ENCODE measurements around the gene SPATS2L.

The SPATS2L gene

DNA sequence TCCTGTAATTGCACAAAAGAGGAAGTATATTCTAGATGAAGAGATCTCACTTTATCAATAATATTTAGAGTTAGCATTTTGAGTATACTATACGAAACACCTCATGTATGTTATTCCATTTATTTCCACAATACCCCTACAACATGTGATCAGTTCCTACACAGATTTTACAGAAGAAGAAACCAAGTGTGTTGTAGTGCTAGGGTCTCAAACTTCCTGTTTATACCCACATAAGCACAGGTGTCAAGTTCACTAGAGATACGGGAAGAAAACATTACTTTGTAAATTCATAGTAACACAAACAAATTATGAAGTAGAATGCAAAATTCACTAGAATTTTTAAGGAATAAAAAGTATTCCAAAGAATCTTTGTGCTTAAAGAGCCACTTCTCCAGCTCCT lies 157.0 kb downstream of the SPATS2L start:
- Mint-ChIP-seq H3K36me3 (ENCODE audit: low read depth) (no peaks in the 10 kb centered on the region), H3K9me3 (no peaks in the 10 kb centered on the region), H3K4me3 (no peak overlapping the region), H3K4me1 (peaks cover 44% of the 10 kb centered on the region), H3K27me3 (no peaks in the 10 kb centered on the region), H3K27ac (no peak overlapping the region)
- ATAC-seq, result no peak
- DNase-seq, result no peak

DNA sequence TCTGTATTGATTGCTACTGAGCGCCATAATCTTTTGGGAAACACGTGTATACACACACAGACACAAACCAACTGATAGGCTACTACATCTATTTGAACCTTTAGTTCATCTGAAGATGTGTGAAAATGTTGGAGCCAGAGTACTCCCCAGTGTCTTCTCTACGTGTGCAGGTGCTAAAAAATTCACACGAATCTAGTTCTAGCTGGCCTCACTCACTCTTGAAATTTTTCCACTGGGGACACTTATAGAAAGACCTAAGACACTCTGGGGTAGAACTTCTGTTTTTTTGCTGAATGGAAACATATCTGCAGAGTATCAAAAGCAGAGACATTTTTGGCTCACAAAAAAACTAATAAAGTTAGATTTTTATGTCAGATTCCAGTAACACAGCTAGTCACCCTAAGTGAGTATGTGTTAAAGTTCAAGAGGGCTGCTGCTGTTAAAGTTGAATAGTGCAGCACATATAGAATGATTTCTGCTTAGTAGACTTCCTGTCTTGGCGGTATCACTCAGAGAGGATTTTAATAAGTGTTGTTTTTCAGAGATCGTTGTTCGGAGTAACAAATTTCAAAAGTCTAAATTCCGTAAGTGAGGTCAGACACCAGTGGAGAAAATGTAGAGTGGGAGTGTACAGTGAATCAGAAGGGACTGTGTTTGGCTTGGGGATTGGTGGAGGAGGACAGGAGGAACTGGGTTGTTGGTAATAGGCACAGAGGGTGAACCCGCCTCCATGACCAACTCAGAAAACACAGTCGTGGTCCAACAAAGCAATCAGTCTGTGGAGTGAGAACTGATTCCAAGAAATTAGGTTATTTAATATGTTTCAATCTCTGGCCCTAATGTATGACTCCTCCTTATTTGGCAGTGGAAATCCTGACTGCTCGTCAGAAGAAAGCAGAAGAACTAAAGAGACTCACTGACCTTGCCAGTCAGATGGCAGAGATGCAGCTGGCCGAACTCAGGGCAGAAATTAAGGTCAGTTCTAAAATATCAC lies 160.2 kb downstream of the SPATS2L start:
- Mint-ChIP-seq H3K36me3 (ENCODE audit: low read depth) (no peaks in the 10 kb centered on the region), H3K27ac (peak overlapping the region; percentile 74), H3K4me3 (peak overlapping the region; percentile 57), H3K4me1 (peaks cover 63% of the 10 kb centered on the region), H3K9me3 (no peaks in the 10 kb centered on the region), H3K27me3 (no peaks in the 10 kb centered on the region)
- peak; percentile 91 for ATAC-seq
- peak; percentile 33 for DNase-seq

DNA sequence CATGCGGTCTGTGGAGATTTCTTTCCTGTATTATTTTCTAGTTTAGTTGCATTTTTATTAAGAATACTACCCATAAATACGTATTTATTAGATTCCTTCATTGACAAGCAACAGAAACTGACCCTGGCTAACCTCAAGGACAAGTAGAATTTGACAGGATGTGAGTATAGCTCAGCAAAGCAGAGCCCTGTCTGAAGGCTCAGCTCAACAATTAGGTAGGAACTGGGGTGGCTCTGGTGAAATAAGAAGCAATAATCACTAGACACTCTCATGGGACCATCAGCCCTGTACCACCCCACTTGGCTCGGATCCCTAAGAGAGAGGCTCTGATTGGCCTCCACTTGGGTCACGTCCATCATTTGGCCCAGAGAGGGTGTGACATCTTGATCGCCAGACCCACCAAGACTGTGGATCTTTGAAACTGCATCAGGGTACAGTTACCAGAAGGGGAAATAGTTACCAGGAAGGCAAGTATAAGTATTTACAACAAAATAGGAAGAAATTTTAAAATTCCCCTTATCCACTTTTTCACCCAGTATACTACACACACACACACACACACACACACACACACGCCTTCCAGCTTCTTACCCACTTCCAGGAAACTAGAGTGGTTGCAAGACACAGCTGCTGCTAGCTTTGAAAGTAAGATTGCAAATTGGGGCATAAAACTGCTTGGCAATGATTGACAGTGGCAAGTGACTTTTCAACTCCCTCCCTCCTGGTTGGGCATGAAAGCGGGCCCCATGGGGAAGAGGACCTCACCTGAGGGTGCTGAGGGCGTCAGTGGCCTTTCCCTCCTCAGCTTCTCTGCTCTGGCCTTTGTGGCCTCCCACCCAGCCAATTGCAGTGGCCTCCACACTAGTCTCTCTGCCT lies 161.6 kb downstream of the SPATS2L start:
- DNase-seq (peak; percentile 12), ATAC-seq (no peak)
- peaks cover 57% of the 10 kb centered on the region for H3K4me1 Mint-ChIP-seq
- peak overlapping the region; percentile 74 for H3K27ac Mint-ChIP-seq
- H3K4me3 Mint-ChIP-seq, result peak overlapping the region; percentile 57
- H3K27me3 Mint-ChIP-seq, result no peaks in the 10 kb centered on the region
- H3K9me3 Mint-ChIP-seq, result no peaks in the 10 kb centered on the region
- no peaks in the 10 kb centered on the region for H3K36me3 Mint-ChIP-seq (ENCODE audit: low read depth)

DNA sequence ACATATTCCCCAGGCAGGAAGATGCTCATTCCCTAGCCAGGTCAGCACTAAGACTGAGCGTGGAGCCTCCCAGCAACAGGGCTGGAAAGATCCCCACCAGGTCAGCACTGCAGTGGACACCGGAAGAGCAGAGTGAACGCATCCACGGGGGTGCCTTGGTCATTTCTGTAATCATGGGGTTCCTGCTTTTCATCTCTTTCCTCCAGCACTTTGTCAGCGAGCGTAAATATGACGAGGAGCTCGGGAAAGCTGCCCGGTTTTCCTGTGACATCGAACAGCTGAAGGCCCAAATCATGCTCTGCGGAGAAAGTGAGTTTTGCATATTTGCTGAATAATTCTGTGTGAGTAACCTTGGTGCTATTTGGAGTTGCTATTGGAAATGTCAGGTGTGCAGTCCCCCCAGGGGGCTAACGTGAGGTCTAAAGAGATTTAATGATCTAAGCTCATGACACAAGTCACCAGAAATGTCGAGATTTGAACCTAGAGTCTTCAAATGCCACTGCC lies 163.3 kb downstream of the SPATS2L start:
- H3K9me3 Mint-ChIP-seq, result no peaks in the 10 kb centered on the region
- no peak overlapping the region for H3K4me3 Mint-ChIP-seq
- H3K4me1 Mint-ChIP-seq, result peaks cover 51% of the 10 kb centered on the region
- ATAC-seq, result no peak
- no peak overlapping the region for H3K27ac Mint-ChIP-seq
- DNase-seq, result no peak
- no peaks in the 10 kb centered on the region for H3K27me3 Mint-ChIP-seq
- H3K36me3 Mint-ChIP-seq (ENCODE audit: low read depth), result no peaks in the 10 kb centered on the region

DNA sequence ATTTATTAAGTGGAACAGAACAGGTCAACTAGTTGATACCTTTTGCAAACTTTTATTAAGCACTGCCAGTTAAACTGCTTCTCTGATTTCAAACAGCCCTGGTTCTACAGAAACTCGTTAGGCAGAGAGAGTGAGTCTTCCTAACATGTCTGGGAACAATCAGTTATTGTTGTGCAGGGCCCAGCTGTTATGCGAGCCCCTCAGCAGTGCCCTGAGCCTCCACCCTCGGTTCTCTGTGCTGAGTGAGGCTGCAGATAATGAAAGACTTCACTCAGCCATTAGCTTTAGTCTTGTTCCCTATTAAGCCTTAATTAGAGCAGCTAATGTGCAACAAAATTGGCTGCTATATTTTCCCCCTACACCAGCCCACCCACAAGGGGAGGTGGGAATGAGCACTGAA lies 163.7 kb downstream of the SPATS2L start:
- Mint-ChIP-seq H3K4me3 (no peak overlapping the region), H3K27ac (no peak overlapping the region), H3K9me3 (no peaks in the 10 kb centered on the region), H3K36me3 (ENCODE audit: low read depth) (no peaks in the 10 kb centered on the region), H3K4me1 (peaks cover 51% of the 10 kb centered on the region), H3K27me3 (no peaks in the 10 kb centered on the region)
- no peak for DNase-seq
- no peak for ATAC-seq

DNA sequence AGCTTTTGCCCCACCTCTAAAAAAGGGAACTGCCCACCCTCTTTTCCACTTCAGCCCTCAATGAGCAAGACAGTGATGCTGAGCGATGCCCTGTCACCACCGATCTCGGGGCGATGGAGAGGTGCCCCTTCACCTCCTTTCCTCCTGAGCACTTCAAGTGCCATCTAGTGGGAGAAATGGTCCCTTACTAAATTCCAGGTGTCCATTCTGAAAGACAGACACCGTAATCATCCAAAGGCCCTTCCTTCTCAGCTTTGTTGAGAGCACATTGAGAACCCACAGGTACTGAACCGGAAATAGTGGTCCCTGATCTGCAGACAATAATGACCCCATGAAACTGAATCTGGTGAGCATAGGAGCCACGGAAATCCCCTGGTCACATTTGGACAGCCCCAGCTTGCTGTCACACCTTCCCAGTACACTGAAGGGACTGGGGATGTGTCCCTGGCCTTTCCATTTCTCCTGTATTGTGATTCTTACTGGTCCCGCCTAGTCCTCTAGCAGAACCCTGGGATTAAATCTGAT lies 164.9 kb downstream of the SPATS2L start:
- DNase-seq, result peak; percentile 30

DNA sequence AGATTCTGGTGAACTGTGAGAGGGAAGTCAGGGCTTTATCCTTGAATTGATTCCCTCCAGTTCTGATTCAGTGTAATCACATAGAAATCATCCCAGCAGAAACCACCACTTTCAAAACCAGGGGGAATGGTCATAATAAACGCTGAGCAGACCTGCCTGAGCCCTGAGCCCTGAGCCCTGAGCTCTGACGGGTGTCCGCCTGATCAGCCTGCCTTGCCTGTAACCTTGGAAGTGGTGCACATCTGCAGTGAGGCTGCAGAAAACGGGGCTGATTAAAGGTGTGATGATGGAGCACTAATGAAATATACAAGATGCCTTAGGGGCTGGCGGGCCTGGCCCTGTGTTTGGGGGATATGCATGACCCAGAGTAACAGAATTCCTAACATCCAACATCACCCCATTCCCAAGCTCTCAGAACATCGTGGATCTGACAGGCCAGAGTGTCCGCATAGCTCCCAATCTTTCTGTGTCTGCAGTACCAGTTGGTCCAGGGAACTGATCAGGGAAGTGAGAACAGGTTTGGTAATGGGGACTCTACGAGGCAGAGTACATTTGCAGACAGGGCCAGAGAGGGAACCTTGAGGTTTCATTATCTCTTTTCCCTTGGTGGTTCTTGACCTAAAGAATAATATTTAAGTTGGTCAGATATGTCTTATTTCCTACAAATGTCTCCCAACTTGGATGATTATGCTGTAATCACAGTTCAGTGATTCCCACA lies 165.6 kb downstream of the SPATS2L start:
- H3K27ac Mint-ChIP-seq, result no peak overlapping the region
- no peaks in the 10 kb centered on the region for H3K27me3 Mint-ChIP-seq
- no peaks in the 10 kb centered on the region for H3K9me3 Mint-ChIP-seq
- ATAC-seq (no peak), DNase-seq (no peak)
- H3K36me3 Mint-ChIP-seq (ENCODE audit: low read depth), result no peaks in the 10 kb centered on the region
- H3K4me1 Mint-ChIP-seq, result peaks cover 33% of the 10 kb centered on the region
- H3K4me3 Mint-ChIP-seq, result no peak overlapping the region

More for the DNA sequence above, 164.9 kb downstream of the SPATS2L start:
- no peak overlapping the region for H3K4me3 Mint-ChIP-seq
- no peaks in the 10 kb centered on the region for H3K27me3 Mint-ChIP-seq
- peak; percentile 50 for ATAC-seq
- peaks cover 40% of the 10 kb centered on the region for H3K4me1 Mint-ChIP-seq
- no peaks in the 10 kb centered on the region for H3K36me3 Mint-ChIP-seq (ENCODE audit: low read depth)
- peak overlapping the region; percentile 43 for H3K27ac Mint-ChIP-seq
- no peaks in the 10 kb centered on the region for H3K9me3 Mint-ChIP-seq

DNA sequence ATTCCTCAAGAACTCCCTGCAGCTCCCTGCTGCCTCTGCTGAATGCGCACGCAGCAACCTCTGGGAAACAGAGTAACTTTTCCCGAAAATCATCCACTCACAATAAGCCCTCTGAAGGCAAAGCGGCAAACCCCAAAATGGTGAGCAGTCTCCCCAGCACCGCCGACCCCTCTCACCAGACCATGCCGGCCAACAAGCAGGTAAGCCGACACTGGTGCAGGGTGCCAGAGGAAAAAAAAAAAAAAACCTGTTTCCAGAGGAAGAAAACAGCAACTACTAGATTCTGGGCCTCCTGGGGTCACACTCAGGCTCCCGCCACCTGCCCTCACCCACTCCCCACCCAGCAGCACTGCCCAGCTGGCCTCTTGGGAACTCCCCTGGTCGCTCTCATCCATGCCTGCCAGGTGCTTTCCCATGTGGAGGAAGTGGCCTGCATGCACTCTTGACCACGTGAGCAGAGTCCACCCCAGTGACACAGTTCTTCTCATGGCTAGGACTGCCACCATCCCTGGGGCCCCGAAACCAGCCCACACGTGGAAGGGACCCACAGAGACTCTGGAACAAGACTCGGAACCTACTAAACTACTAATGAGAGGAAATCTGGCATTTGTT lies 166.5 kb downstream of the SPATS2L start:
- H3K27ac Mint-ChIP-seq, result no peak overlapping the region
- no peaks in the 10 kb centered on the region for H3K36me3 Mint-ChIP-seq (ENCODE audit: low read depth)
- H3K4me3 Mint-ChIP-seq, result no peak overlapping the region
- ATAC-seq (no peak), DNase-seq (no peak)
- no peaks in the 10 kb centered on the region for H3K9me3 Mint-ChIP-seq
- H3K4me1 Mint-ChIP-seq, result peaks cover 24% of the 10 kb centered on the region
- no peaks in the 10 kb centered on the region for H3K27me3 Mint-ChIP-seq

DNA sequence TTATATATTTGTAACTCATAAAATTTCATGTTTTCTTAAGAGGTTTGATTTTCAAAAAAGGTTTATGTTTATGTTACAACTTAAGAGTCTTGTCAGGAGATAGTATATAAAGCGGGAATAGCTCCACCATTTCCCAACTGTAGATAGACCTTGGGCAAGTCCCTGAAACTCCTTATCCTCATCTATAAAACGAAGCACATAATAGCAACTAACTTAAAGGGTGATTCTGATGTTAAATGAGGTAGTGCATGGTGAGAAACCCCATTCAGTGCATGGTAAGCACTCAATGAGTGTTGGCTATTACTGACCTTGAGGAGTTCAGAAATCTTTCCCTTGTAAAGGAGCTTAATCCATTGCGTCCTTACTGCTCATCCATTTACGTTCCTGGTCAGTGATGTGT lies 169.3 kb downstream of the SPATS2L start:
- Mint-ChIP-seq H3K4me3 (no peak overlapping the region), H3K27ac (no peak overlapping the region), H3K36me3 (ENCODE audit: low read depth) (no peaks in the 10 kb centered on the region), H3K4me1 (peaks cover 7% of the 10 kb centered on the region), H3K27me3 (no peaks in the 10 kb centered on the region), H3K9me3 (no peaks in the 10 kb centered on the region)
- no peak for ATAC-seq
- DNase-seq, result no peak

DNA sequence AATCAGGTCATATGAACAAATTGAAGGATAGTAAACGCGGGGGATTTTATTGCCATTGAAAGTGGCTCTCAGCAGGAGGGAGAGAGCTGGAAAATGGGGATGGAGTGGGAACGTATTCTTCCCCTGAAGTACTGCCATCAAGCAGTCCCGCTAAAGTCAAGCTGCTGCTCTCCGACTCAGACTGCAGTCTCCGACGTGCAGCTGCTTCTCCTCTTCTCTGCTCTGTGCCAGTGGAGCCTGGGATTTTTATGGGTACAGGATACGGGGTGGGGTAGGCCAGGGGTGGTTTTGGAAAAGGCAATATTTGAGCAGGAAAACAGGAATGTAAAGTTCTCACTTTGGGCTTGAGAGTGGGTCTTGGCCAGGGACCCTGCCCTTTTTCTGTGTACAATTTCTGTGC lies 170.3 kb downstream of the SPATS2L start:
- Mint-ChIP-seq H3K4me3 (no peak overlapping the region), H3K27me3 (no peaks in the 10 kb centered on the region), H3K4me1 (no peaks in the 10 kb centered on the region), H3K9me3 (no peaks in the 10 kb centered on the region), H3K36me3 (ENCODE audit: low read depth) (no peaks in the 10 kb centered on the region), H3K27ac (no peak overlapping the region)
- ATAC-seq, result no peak
- no peak for DNase-seq

DNA sequence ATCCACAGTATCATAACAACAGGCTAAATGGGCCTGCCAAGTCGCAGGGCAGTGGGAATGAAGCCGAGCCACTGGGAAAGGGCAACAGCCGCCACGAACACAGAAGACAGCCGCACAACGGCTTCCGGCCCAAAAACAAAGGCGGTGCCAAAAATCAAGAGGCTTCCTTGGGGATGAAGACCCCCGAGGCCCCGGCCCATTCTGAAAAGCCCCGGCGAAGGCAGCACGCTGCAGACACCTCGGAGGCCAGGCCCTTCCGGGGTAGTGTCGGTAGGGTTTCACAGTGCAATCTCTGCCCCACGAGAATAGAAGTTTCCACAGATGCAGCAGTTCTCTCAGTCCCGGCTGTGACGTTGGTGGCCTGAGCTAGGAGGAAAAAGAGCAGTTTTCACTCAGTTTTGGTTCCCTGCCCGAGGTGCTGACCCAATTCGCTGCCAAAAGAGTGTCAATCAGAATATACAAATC lies 171.2 kb downstream of the SPATS2L start:
- H3K27ac Mint-ChIP-seq, result no peak overlapping the region
- ATAC-seq (no peak), DNase-seq (no peak)
- no peaks in the 10 kb centered on the region for H3K27me3 Mint-ChIP-seq
- no peaks in the 10 kb centered on the region for H3K4me1 Mint-ChIP-seq
- no peak overlapping the region for H3K4me3 Mint-ChIP-seq
- no peaks in the 10 kb centered on the region for H3K36me3 Mint-ChIP-seq (ENCODE audit: low read depth)
- no peaks in the 10 kb centered on the region for H3K9me3 Mint-ChIP-seq

DNA sequence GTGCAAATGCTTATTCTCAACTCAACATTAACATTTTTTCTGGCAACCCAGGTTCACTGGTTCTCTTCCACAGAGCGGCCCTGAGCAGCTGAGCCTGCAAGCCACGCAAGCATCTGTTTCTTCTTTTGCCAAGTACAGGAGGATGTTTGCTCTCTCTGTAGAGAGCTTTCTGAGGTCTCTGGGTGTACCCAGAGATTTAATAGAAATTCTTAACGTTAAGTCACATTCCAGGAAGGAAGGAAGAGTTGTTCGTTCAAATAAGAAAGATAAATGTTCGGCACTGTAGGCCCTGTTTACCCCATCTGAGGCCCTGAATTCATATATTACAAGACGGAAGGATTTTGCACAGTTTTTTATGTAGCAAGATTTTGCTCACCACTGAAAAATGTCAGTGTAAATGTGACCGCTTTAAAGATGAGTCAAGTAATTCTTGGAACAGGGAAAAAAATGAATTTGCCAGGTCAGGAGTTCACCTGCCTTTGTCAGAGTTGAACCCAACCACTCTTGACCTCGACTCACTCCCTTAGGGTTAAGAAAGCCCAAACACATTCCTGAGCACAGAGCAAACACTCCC lies 173.3 kb downstream of the SPATS2L start:
- no peak overlapping the region for H3K4me3 Mint-ChIP-seq
- DNase-seq, result no peak
- H3K4me1 Mint-ChIP-seq, result no peaks in the 10 kb centered on the region
- H3K27me3 Mint-ChIP-seq, result no peaks in the 10 kb centered on the region
- H3K9me3 Mint-ChIP-seq, result no peaks in the 10 kb centered on the region
- ATAC-seq, result no peak
- no peaks in the 10 kb centered on the region for H3K36me3 Mint-ChIP-seq (ENCODE audit: low read depth)
- no peak overlapping the region for H3K27ac Mint-ChIP-seq

DNA sequence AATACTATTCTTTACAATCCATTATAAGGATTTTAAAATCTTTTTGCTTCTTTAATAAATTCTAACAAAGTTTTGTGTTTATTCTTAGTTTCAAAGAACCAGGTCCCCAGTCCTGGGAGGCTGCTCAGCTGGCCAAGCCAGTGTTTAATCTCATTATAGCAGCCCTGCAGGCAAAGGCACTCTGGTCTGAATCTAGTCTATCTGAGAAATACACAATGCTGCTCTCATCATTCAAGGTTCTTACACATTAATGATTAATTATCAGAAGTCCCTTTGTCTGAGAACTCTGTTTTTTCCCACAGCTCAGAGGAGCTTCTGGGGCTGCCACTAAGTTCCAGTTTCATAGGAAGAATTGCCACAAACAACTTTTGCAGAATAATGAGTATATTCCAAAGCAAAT lies 175.7 kb downstream of the SPATS2L start:
- H3K9me3 Mint-ChIP-seq, result no peaks in the 10 kb centered on the region

More for the DNA sequence above, 175.7 kb downstream of the SPATS2L start:
- ATAC-seq (no peak), DNase-seq (no peak)
- H3K4me3 Mint-ChIP-seq, result no peak overlapping the region
- H3K27ac Mint-ChIP-seq, result no peak overlapping the region
- no peaks in the 10 kb centered on the region for H3K4me1 Mint-ChIP-seq
- no peaks in the 10 kb centered on the region for H3K27me3 Mint-ChIP-seq
- no peaks in the 10 kb centered on the region for H3K36me3 Mint-ChIP-seq (ENCODE audit: low read depth)
